Glutamatergic neuron (in vitro differentiated cells): ENCODE measurements around the gene HS6ST1. TPM values are rescaled to one million over a fixed set of nuclear protein-coding genes. Genes with fewer than 3 reads are reported as not detected.
A peak's percentile ranks its signal among the peaks of the same experiment; 100 is the strongest.

ENCODE experiments used
- DNase-seq: peaks from one replicate; pipeline ENCODE4 v3.0.0; 2022
- H3K27ac Mint-ChIP-seq: one replicate; pipeline ENCODE4 v1.8.0; 2020; ENCODE audit warnings: mild to moderate bottlenecking, mixed read lengths, inconsistent platforms; ENCODE audit not compliant: unreplicated experiment
- H3K27me3 Mint-ChIP-seq: one replicate; pipeline ENCODE4 v1.8.0; 2020; ENCODE audit warnings: mild to moderate bottlenecking, moderate library complexity, mixed read lengths, inconsistent platforms; ENCODE audit not compliant: unreplicated experiment
- H3K36me3 Mint-ChIP-seq: one replicate; pipeline ENCODE4 v1.8.0; 2020; ENCODE audit warnings: mild to moderate bottlenecking, mixed read lengths, inconsistent platforms; ENCODE audit not compliant: unreplicated experiment
- H3K4me1 Mint-ChIP-seq: one replicate; pipeline ENCODE4 v1.8.0; 2020; ENCODE audit warnings: mild to moderate bottlenecking, low read depth, mixed read lengths, inconsistent platforms; ENCODE audit not compliant: unreplicated experiment
- H3K4me3 Mint-ChIP-seq: one replicate; pipeline ENCODE4 v1.8.0; 2020; ENCODE audit warnings: mild to moderate bottlenecking, mixed read lengths, inconsistent platforms; ENCODE audit not compliant: unreplicated experiment
- H3K9me3 Mint-ChIP-seq: one replicate; pipeline ENCODE4 v1.8.0; 2020; ENCODE audit warnings: mild to moderate bottlenecking, moderate library complexity, mixed read lengths, inconsistent platforms; ENCODE audit not compliant: unreplicated experiment
- CTCF ChIP-seq: fragments of 200-600 bp; sonication (generic); IDR thresholded peaks from one replicate; pipeline ENCODE4 v1.5.0; 2021; ENCODE audit not compliant: partially characterized antibody, unreplicated experiment
- total RNA-seq: library from RNA; stranded (reverse); fragmentation: NEBNext Ultra II Directional; extraction: Animal tissue kit (Norgen Biotek cat#: 25700); gene quantifications from one replicate; pipeline ENCODE4 v1.2.1, GENCODE V29; 2021; ENCODE audit not compliant: unreplicated experiment

The HS6ST1 gene
- total RNA-seq, 1 donor from 2014 or later = 173 TPM

- Mint-ChIP-seq H3K27me3 (peaks cover 5% of the 10 kb centered on the region), H3K4me3 (no peak overlapping the region), H3K4me1 (peaks cover 16% of the 10 kb centered on the region), H3K27ac (no peak overlapping the region), H3K9me3 (peaks cover 7% of the 10 kb centered on the region), H3K36me3 (no peaks in the 10 kb centered on the region)
- DNase-seq = no peak
- no peak for TF ChIP-seq CTCF
Measured at GRCh38 chr2:128237081-128237534, 81.6 kb downstream of the HS6ST1 start.

GRCh38 chr2:128236491-128237035 is 82.1 kb downstream of the HS6ST1 start:
- H3K4me1 Mint-ChIP-seq = peaks cover 16% of the 10 kb centered on the region
- no peak overlapping the region for H3K4me3 Mint-ChIP-seq
- DNase-seq = peak; percentile 45
- no peaks in the 10 kb centered on the region for H3K36me3 Mint-ChIP-seq
- H3K9me3 Mint-ChIP-seq = peaks cover 7% of the 10 kb centered on the region
- no peak for TF ChIP-seq CTCF
- H3K27ac Mint-ChIP-seq = peak overlapping the region; percentile 69
- H3K27me3 Mint-ChIP-seq = peaks cover 5% of the 10 kb centered on the region

- DNase-seq = no peak
- Mint-ChIP-seq H3K27me3 (peaks cover 5% of the 10 kb centered on the region), H3K36me3 (no peaks in the 10 kb centered on the region), H3K4me3 (no peak overlapping the region), H3K9me3 (peaks cover 7% of the 10 kb centered on the region), H3K4me1 (peaks cover 16% of the 10 kb centered on the region), H3K27ac (no peak overlapping the region)
- no peak for TF ChIP-seq CTCF
Measured at GRCh38 chr2:128235581-128235980, 83.1 kb downstream of the HS6ST1 start.

GRCh38 chr2:128234613-128235012 is 84.1 kb downstream of the HS6ST1 start:
- H3K27ac Mint-ChIP-seq = peak overlapping the region; percentile 63
- H3K4me3 Mint-ChIP-seq = no peak overlapping the region
- peaks cover 7% of the 10 kb centered on the region for H3K9me3 Mint-ChIP-seq

More at GRCh38 chr2:128234613-128235012, 84.1 kb downstream of the HS6ST1 start:
- Mint-ChIP-seq H3K4me1 (peaks cover 16% of the 10 kb centered on the region), H3K27me3 (peaks cover 5% of the 10 kb centered on the region), H3K36me3 (no peaks in the 10 kb centered on the region)
- no peak for TF ChIP-seq CTCF
- peak; percentile 44 for DNase-seq
